GM12801 (cell line): ENCODE measurements around the gene FKBP4.

Experiments used
- TF ChIP-seq, protein P1 (sequence below): IDR thresholded peaks from one replicate; pipeline ENCODE4 v1.5.1; 2011; ENCODE audit warnings: control low read depth; ENCODE audit not compliant: insufficient read length; ENCODE audit errors: extremely low read depth

The FKBP4 gene

DNA sequence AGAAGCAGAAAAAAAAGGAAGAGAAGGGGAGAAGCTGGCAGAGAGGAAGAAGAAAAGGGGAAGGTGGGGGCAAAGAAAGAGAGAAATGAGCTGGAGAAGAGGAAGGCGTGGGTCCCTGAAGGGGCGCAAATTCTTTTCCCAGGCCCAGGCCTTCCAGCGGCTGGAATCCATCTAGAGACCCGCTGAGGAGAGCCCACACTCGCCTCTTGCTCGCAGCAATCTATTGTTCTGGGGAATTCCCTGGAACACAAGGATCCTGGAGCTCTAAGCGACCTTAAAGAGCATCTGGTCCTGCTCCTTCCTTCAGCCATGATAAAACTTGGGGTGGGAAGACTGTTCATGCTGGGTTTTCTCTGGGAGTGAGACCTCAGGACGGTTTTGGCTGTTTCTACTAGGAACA lies 41.2 kb upstream of the FKBP4 start:
- TF ChIP-seq, protein P1, sequence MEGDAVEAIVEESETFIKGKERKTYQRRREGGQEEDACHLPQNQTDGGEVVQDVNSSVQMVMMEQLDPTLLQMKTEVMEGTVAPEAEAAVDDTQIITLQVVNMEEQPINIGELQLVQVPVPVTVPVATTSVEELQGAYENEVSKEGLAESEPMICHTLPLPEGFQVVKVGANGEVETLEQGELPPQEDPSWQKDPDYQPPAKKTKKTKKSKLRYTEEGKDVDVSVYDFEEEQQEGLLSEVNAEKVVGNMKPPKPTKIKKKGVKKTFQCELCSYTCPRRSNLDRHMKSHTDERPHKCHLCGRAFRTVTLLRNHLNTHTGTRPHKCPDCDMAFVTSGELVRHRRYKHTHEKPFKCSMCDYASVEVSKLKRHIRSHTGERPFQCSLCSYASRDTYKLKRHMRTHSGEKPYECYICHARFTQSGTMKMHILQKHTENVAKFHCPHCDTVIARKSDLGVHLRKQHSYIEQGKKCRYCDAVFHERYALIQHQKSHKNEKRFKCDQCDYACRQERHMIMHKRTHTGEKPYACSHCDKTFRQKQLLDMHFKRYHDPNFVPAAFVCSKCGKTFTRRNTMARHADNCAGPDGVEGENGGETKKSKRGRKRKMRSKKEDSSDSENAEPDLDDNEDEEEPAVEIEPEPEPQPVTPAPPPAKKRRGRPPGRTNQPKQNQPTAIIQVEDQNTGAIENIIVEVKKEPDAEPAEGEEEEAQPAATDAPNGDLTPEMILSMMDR, result no peak

DNA sequence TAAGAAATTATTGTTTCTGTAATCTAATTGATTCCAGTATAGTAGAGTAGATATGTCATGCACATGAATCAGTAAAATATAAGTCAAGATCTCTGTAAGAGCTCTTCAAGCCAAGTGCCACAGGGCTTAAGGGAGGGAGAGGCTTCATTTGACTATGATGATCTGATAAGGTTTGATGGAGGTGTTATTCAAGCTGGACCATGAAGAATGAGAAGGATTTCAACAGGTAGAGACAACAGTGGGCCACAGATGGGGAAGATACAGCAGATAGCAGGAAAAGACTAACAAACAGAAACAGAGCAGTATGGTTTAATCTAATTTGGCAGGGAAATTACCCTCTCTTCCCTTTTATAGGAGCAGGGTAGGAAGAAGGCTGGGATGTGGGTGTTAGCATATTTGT lies 40.6 kb upstream of the FKBP4 start:
- TF ChIP-seq, protein P1, result no peak

DNA sequence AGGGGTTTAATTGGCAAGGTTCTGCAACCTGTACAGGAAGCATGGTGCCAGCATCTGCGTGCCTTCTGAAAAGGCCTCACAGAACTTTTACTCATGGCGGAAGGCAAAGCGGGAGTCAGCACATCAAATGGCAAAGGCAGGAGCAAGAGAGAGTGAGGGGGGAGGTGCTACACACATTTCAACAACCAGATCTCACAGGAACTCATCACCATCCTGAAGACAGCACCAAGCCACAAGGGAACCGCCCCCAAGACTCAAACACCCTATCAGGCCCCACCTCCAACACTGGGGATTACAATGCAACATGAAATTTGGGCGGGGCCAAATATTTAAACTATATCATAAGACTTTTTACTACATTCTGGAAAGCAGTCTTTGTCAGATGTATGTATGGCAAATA lies 38.0 kb upstream of the FKBP4 start:
- TF ChIP-seq, protein P1, result no peak

DNA sequence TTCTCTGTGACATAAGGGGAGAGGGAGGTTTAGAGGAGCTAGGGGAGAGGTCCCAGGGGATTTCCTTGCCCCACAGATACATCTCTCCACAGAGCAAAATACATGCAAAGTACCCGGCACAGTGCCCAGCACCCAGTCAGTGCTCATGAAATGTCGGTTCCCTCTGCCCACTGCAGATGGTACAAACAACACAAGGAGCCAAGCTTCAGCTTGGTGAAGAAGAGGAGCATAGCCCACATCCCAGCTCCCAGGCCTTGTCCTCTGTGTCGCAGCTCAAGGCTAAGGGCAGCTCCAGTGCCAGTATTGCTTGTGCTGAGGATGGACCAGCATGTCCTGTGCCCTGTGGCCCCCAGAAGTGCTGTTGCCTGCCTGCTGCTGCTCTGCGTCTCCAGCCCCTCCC lies 35.0 kb upstream of the FKBP4 start:
- TF ChIP-seq, protein P1, result no peak

DNA sequence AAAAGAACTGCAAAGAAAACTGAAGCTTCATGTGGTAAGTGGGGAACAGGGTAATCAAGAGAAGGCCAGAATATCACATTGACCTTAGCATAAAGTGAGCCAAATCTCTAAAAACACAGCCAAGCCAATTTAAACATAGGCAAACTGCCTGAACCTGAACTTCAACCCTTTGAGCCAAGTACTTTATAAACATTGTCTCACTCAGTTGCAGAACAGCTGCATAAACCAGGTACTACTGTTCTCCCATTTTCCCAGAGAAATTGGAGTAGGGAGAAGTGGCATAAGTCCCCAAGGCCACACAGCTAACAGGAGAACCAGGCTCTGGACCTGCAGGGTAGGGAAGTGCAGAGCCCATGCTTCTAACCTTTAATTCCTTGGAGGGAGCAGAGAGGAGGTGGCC lies 30.4 kb upstream of the FKBP4 start:
- TF ChIP-seq, protein P1, result no peak

DNA sequence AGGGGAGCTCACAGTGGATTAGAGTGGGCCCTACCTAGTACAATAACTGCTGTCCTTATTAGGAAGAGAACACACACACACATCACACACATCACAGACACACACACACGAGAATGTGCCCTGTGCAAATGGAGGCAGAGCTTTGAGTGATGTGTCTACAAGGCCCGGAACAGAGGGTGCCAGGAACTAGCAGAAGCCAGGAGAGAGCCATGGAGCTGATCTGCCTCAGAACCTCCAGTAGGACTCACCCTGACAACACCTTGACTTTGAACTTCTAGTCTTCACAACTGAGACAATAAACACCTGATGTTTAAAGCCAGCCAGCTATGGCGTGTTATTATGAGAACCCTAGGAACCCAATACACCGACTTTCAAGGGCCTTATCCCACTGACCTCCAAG lies 29.7 kb upstream of the FKBP4 start:
- TF ChIP-seq, protein P1, result no peak

DNA sequence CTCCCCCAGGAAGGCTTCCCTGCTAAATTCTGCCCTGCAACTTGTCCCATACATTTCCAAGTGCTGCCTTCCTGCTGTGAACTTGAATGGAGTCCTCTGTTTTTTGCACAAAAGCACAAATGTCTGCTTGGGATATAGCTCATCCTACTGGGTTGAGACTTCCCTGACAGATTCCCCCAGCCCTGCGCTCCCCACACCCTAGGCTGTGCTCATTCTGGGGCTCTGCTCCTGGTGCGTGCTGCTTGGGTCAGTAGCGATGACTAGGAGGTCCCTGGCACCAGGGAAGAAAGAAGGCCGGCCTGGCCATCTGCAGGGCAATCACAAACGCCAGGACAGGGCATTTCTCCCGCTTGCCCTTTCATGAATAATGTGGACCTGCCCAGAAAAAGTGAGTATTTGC lies 29.2 kb upstream of the FKBP4 start:
- TF ChIP-seq, protein P1, result no peak
